A549 (cell line): ENCODE data around the gene SLC66A3. TPM values are rescaled to one million over a fixed set of nuclear protein-coding genes. Genes with fewer than 3 reads are reported as not detected.

Source experiments
- ATAC-seq, 2 experiments: fragments of 200-7000 bp in 1 of 2; fragments of >200 bp in 1 of 2; cut with Nextera tagmentation in 1 of 2; cut with Tn5 transposase in 1 of 2; 3 replicates each; pipeline versions ENCODE4 v1.8.0 to v1.9.1; 2018 to 2020; ENCODE audit warnings: mild to moderate bottlenecking in 1 of 2, moderate library complexity in 1 of 2
- CTCF ChIA-PET: fragments of 300-600 bp; sonication (Branson Sonifier 250); formaldehyde crosslinking; extraction: SDS; loops from one replicate; lab custom pipeline; 2021; ENCODE audit warnings: antibody characterized with exemption, inconsistent platforms; lab: Yijun Ruan, JAX
- POLR2A ChIA-PET: fragments of 350-600 bp; formaldehyde crosslinking; extraction: SDS; loops from one replicate; lab custom pipeline; 2021; ENCODE audit warnings: antibody characterized with exemption, inconsistent platforms; lab: Yijun Ruan, JAX
- DNase-seq, 2 experiments: peaks; one replicate each; pipeline versions ENCODE4 v3.0.0 to v3.0.0-alpha.2; 2011 to 2016; ENCODE audit warnings: low read depth in 1 of 2, low spot score in 1 of 2
- FAIRE-seq: peaks from 2 replicates; lab custom pipeline; 2011; peaks lifted over from hg19 to GRCh38; lab: Jason Lieb, UNC
- H3K27ac ChIP-seq, 2 experiments: fragments of >200 bp; sonication (Bioruptor Twin); formaldehyde crosslinking; 3 replicates each; pipeline ENCODE4 v1.5.1; 2016 to 2017
- H3K4me1 ChIP-seq: fragments of >200 bp; sonication (Bioruptor Twin); formaldehyde crosslinking; 3 replicates; pipeline ENCODE4 v1.6.1; 2016
- H3K4me2 ChIP-seq: fragments of >200 bp; sonication (Bioruptor Twin); formaldehyde crosslinking; 3 replicates; pipeline ENCODE4 v1.6.1; 2016
- H3K4me3 ChIP-seq: fragments of >200 bp; sonication (Bioruptor Twin); formaldehyde crosslinking; 3 replicates; pipeline ENCODE4 v1.5.1; 2016
- H3K9me3 ChIP-seq: fragments of >200 bp; sonication (Bioruptor Twin); formaldehyde crosslinking; 3 replicates; pipeline ENCODE4 v1.6.1; 2016
- BCL3 ChIP-seq: fragments of >200 bp; sonication (Bioruptor Twin); formaldehyde crosslinking; IDR thresholded peaks from 3 replicates; pipeline ENCODE4 v1.6.1; 2016
- BHLHE40 ChIP-seq: IDR thresholded peaks from 2 replicates; pipeline ENCODE4 v1.6.1; 2012; ENCODE audit warnings: low read depth, low read length, inconsistent platforms
- CHD4 ChIP-seq: fragments of 200-600 bp; sonication (generic); IDR thresholded peaks from 2 replicates; pipeline ENCODE4 v1.6.1; 2016; ENCODE audit warnings: antibody characterized with exemption, mild to moderate bottlenecking, borderline replicate concordance
- CTCF ChIP-seq: fragments of >200 bp; sonication (Bioruptor Twin); formaldehyde crosslinking; IDR thresholded peaks from 3 replicates; pipeline ENCODE4 v1.5.1; 2016
- E2F6 ChIP-seq: IDR thresholded peaks from 2 replicates; pipeline ENCODE4 v1.6.1; 2012; ENCODE audit warnings: low read depth, borderline replicate concordance
- ESRRA ChIP-seq: fragments of 150-350 bp; IDR thresholded peaks from 2 replicates; pipeline ENCODE4 v1.6.1; 2014; ENCODE audit warnings: mild to moderate bottlenecking, low read length, borderline replicate concordance
- FOSB ChIP-seq: fragments of 250-450 bp; sonication (Bioruptor Pico); IDR thresholded peaks from 2 replicates; pipeline ENCODE4 v1.5.0; 2020; ENCODE audit warnings: mild to moderate bottlenecking, moderate library complexity
- FOXS1 ChIP-seq: fragments of 250-450 bp; sonication (Bioruptor Pico); IDR thresholded peaks from 2 replicates; pipeline ENCODE4 v1.5.0; 2020; ENCODE audit warnings: mild to moderate bottlenecking, moderate library complexity
- HDAC2 ChIP-seq: fragments of 200-600 bp; sonication (generic); IDR thresholded peaks from 2 replicates; pipeline ENCODE4 v1.6.1; 2016
- HMGXB4 ChIP-seq: fragments of 250-450 bp; sonication (Bioruptor Pico); IDR thresholded peaks from 2 replicates; pipeline ENCODE4 v1.5.0; 2021; ENCODE audit warnings: mild to moderate bottlenecking, moderate library complexity, borderline replicate concordance
- HOXB13 ChIP-seq: fragments of 250-450 bp; sonication (Bioruptor Pico); IDR thresholded peaks from 2 replicates; pipeline ENCODE4 v1.5.0; 2020; ENCODE audit warnings: low read depth, mild to moderate bottlenecking, moderate library complexity
- HOXB5 ChIP-seq: fragments of 250-450 bp; sonication (Bioruptor Pico); IDR thresholded peaks from 2 replicates; pipeline ENCODE4 v1.5.0; 2020; ENCODE audit warnings: mild to moderate bottlenecking, moderate library complexity
- JUN ChIP-seq, 2 experiments: fragments of >200 bp; sonication (Bioruptor Twin); formaldehyde crosslinking; IDR thresholded peaks; 2 replicates in 1 of 2; 3 replicates in 1 of 2; pipeline ENCODE4 v1.6.1; 2016 to 2017
- KDM5A ChIP-seq: fragments of 200-600 bp; sonication (generic); IDR thresholded peaks from 2 replicates; pipeline ENCODE4 v1.6.1; 2016; ENCODE audit warnings: antibody characterized with exemption, mild to moderate bottlenecking
- MAFK ChIP-seq: fragments of 450-650 bp; IDR thresholded peaks from 2 replicates; pipeline ENCODE4 v1.6.1; 2014; ENCODE audit not compliant: partially characterized antibody
- MAX ChIP-seq: IDR thresholded peaks from 2 replicates; pipeline ENCODE4 v1.6.1; 2012
- MYC ChIP-seq: IDR thresholded peaks from 2 replicates; pipeline ENCODE4 v1.6.1; 2012; ENCODE audit warnings: mild to moderate bottlenecking, inconsistent platforms, low read length, improper control_type of control experiment, borderline replicate concordance
- NFE2L2 ChIP-seq: fragments of 150-350 bp; conservative IDR thresholded peaks from 2 replicates; pipeline ENCODE4 v1.6.1; 2014; ENCODE audit warnings: low read length
- NR3C1 ChIP-seq: fragments of >200 bp; sonication (Bioruptor Twin); formaldehyde crosslinking; IDR thresholded peaks from 3 replicates; pipeline ENCODE4 v1.6.1; 2017
- POLR2A ChIP-seq: IDR thresholded peaks from 2 replicates; pipeline ENCODE4 v1.6.1; 2012; ENCODE audit warnings: mild to moderate bottlenecking, low read length
- POLR2AphosphoS2 ChIP-seq: conservative IDR thresholded peaks from 2 replicates; pipeline ENCODE4 v1.6.1; 2012; ENCODE audit warnings: low read length, improper control_type of control experiment, inconsistent platforms
- RAD21 ChIP-seq, 2 experiments: fragments of >200 bp in 1 of 2; sonication (Bioruptor Twin) in 1 of 2; formaldehyde crosslinking in 1 of 2; IDR thresholded peaks in 1 of 2; conservative IDR thresholded peaks in 1 of 2; 2 replicates in 1 of 2; 3 replicates in 1 of 2; pipeline ENCODE4 v1.6.1; 2012 to 2018; ENCODE audit warnings: inconsistent platforms in 1 of 2
- RCOR1 ChIP-seq: fragments of 150-350 bp; IDR thresholded peaks from 2 replicates; pipeline ENCODE4 v1.6.1; 2014; ENCODE audit warnings: antibody characterized with exemption, low read length, low read depth
- TP53 ChIP-seq: fragments of 250-450 bp; sonication (Bioruptor Pico); IDR thresholded peaks from 2 replicates; pipeline ENCODE4 v1.5.0; 2021; ENCODE audit warnings: mild to moderate bottlenecking, moderate library complexity
- USF2 ChIP-seq: fragments of 450-650 bp; IDR thresholded peaks from 2 replicates; pipeline ENCODE4 v1.6.1; 2014; ENCODE audit warnings: antibody characterized with exemption
- ZC3H11A ChIP-seq: fragments of 450-650 bp; IDR thresholded peaks from 2 replicates; pipeline ENCODE4 v1.6.1; 2014; ENCODE audit warnings: antibody characterized with exemption, mild to moderate bottlenecking
- whole genome bisulfite sequencing: methylation state at CpG from one replicate; pipeline ENCODE4 v1.1.6; 2017; ENCODE audit errors: missing lambda C conversion rate; 5-methylcytosine and 5-hydroxymethylcytosine counted together
- polyA plus RNA-seq, 4 experiments: library from polyadenylated mRNA; depleted of rRNA in 3 of 4; stranded (reverse); fragments of >200 nt; fragmentation: RNase III in 1 of 4; extraction: RNeasy Plus Mini Kit Qiagen cat#74134 plus additional on column Dnase treatment in 1 of 4; gene quantifications; 2 replicates in 3 of 4; 3 replicates in 1 of 4; pipeline ENCODE4 v1.2.3, GENCODE V29; 2011 to 2017

The SLC66A3 gene
- polyA plus RNA-seq, 2 of the 4 experiments (the other 2 are of a cell fraction): 24.9 to 69.8 TPM

GRCh38 chr2:11128243-11128951 lies 26.9 kb upstream of the SLC66A3 start:
- Histone ChIP-seq H3K4me1 (peaks cover 16% of the 10 kb centered on the region; the same call in 2 of the 3 replicates), H3K27ac (no peak overlapping the region), H3K9me3 (no peaks in the 10 kb centered on the region), H3K4me2 (no peak overlapping the region), H3K4me3 (no peak overlapping the region)
- ATAC-seq (no peak), FAIRE-seq (no peak), DNase-seq (no peak)
- no peak for TF ChIP-seq ESRRA
- no peak for TF ChIP-seq MAFK
- TF ChIP-seq HMGXB4 (CRISPR knock-in tag): no peak
- no peak for TF ChIP-seq KDM5A
- TF ChIP-seq POLR2AphosphoS2: no peak
- TF ChIP-seq MAX: no peak
- no peak for TF ChIP-seq HOXB5 (CRISPR knock-in tag)
- no peak for TF ChIP-seq CHD4
- no peak for TF ChIP-seq TP53 (CRISPR knock-in tag)
- no peak for TF ChIP-seq USF2
- TF ChIP-seq JUN (IDR thresholded peaks at IDR 0.05): no peak
- TF ChIP-seq BCL3: no peak
- no peak for TF ChIP-seq MYC
- TF ChIP-seq POLR2A: no peak
- CTCF ChIA-PET: interaction anchor here (4.8 to 24.7 kb wide), 7 partner anchors 8 to 456 kb away, joined by 24 to 1025 read pairs (median 116); partner anchors contain the start of gene SLC66A3
- POLR2A ChIA-PET: interaction anchor here (1.3 kb wide), 1 partner anchor 291 kb away, joined by 3 read pairs; no protein-coding TSS in a partner anchor
- WGBS: 71% methylated on average over 11 of the region's 11 CpGs

GRCh38 chr2:11129598-11130449 lies 25.4 kb upstream of the SLC66A3 start:
- peak; percentile 59 to 74 for DNase-seq
- peak; percentile 66 to 81 for ATAC-seq
- FAIRE-seq: no peak
- POLR2A ChIA-PET: interaction anchor here (0.5 to 1.3 kb wide), 2 partner anchors 59 to 293 kb away, joined by 3 to 4 read pairs; no protein-coding TSS in a partner anchor
- H3K9me3 ChIP-seq: no peaks in the 10 kb centered on the region
- peaks cover 16% of the 10 kb centered on the region; the same call in 2 of the 3 replicates for H3K4me1 ChIP-seq
- WGBS: 34% methylated on average over 36 of the region's 46 CpGs
- CTCF ChIA-PET: interaction anchor here (0.5 to 24.7 kb wide), 25 partner anchors 9 to 454 kb away, joined by 3 to 1025 read pairs (median 5); partner anchors contain the start of genes PDIA6 and SLC66A3
- peak overlapping the region; percentile 45 for H3K4me3 ChIP-seq
- peak overlapping the region; percentile 67 to 77 for H3K27ac ChIP-seq
- peak overlapping the region; percentile 89 for H3K4me2 ChIP-seq
- TF ChIP-seq FOXS1 (CRISPR knock-in tag) (no peak), CTCF (peak; percentile 72), FOSB (CRISPR knock-in tag) (no peak), HOXB13 (CRISPR knock-in tag) (no peak), ZC3H11A (no peak), BHLHE40 (no peak), RAD21 (conservative IDR thresholded peaks at IDR 0.05 in 1 of 2, IDR thresholded peaks at IDR 0.05 in 1 of 2) (peak; percentile 74 to 86), ESRRA (no peak), HDAC2 (no peak), MAX (peak; percentile 59), NFE2L2 (no peak), USF2 (no peak), E2F6 (no peak), NR3C1 (no peak), RCOR1 (no peak)
